Activated T-helper 1 cell treated with anti-CD3 and anti-CD28 coated beads, Interleukin-12 subunit alpha, Interleukin-12 subunit beta, Interleukin-2, Interleukin-4 antibody, amounts not matched to agents 30 ng/mL and 10 ng/mL and 1 ng/mL, durations not matched to agents 14 hours and 24 hours and 36 hours (primary cell): ENCODE measurements around the gene NPSR1. TPM values are rescaled to one million over a fixed set of nuclear protein-coding genes. Genes with fewer than 3 reads are reported as not detected.
"Not testable (repeated sequence)": the region's sequence is repeated elsewhere in the genome, so short reads cannot be mapped to it uniquely, and the experiment has no call there.

Experiments used
- DNase-seq: peaks from one replicate; pipeline ENCODE4 v3.0.0; 2021; ENCODE audit warnings: low spot score
- H3K27ac Mint-ChIP-seq: one replicate; pipeline ENCODE4 v1.8.0; 2021; ENCODE audit warnings: mild to moderate bottlenecking, mixed read lengths
- H3K27me3 Mint-ChIP-seq: one replicate; pipeline ENCODE4 v1.8.0; 2022; ENCODE audit warnings: mild to moderate bottlenecking, moderate library complexity, mixed read lengths; ENCODE audit not compliant: insufficient read depth
- H3K36me3 Mint-ChIP-seq: one replicate; pipeline ENCODE4 v1.8.0; 2021; ENCODE audit warnings: low read depth, mixed read lengths
- H3K4me1 Mint-ChIP-seq: one replicate; pipeline ENCODE4 v1.8.0; 2021; ENCODE audit warnings: low read depth, mixed read lengths
- H3K4me3 Mint-ChIP-seq: one replicate; pipeline ENCODE4 v1.8.0; 2021; ENCODE audit warnings: mild to moderate bottlenecking, moderate library complexity, mixed read lengths
- H3K9me3 Mint-ChIP-seq: one replicate; pipeline ENCODE4 v1.8.0; 2021; ENCODE audit warnings: mixed read lengths
- intact Hi-C: fragments of 100-400 bp; cut with micrococcal nuclease; formaldehyde crosslinking; loops from one replicate; pipeline ENCODE4 v1.15.1; 2024
- total RNA-seq: library from RNA; stranded (reverse); gene quantifications from 2 replicates; pipeline ENCODE4 v1.2.3, GENCODE V29; 2022

NPSR1 gene
- not detected in 2 replicates for total RNA-seq

DNA sequence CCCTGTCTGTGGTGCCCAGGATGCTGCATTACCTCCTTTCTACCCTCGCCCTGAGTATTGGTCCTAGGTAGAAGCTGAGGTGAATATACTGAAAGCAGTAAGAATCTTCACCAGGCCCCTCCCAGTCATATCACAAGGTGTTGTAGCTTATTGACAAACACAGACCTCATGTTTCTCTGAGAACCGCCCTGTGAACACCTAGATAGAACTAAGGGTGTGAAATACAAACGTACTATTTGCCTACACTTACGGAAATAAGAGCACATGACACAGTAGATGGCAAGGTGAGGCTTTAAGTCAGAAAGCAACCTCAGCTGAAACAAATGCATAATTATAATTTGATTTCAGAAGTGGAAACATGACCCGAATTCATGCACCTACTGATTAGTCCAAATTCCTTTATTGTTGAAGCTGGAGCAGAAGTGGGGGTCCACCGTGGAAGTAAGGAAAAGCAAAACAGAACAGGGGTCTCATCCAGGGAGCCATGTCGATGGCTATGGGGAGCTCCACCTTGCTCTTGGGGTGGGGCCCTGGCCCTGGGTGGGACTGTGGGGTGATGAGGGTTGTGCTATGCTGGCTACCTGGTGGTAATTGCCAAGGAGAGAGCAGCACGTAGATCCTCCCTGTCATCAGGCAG, at the start of gene NPSR1:
NPSR1 (plus strand) TSS at position 587 of the 637 bp plus-strand sequence. CDS start 195 bp downstream, outside the sequence.
- no peak for DNase-seq

DNA sequence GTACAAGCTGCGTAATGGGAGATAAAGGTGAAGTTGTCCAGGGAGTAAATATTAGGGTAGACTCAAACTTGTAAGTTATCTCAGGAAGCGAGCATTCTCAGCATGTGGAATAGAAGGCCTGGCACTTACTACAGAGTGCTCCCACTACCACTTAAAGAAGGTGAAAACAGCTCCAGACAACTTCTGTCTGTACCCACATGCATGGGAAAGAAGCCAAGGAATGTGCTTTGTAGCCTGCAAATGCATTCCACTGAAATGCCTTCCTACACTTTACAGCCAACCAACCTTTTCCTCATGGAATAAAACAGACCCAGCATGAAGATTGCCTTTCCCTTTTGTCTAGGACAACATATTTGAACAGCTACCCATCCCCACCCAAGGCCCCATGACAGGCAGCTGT, 45.4 kb upstream of the NPSR1 start:
- H3K27ac Mint-ChIP-seq = no peak overlapping the region
- H3K27me3 Mint-ChIP-seq = no peaks in the 10 kb centered on the region
- intact Hi-C loops = no loop called here
- no peak overlapping the region for H3K4me3 Mint-ChIP-seq
- DNase-seq = no peak
- H3K4me1 Mint-ChIP-seq = no peaks in the 10 kb centered on the region
- H3K36me3 Mint-ChIP-seq = no peaks in the 10 kb centered on the region
- H3K9me3 Mint-ChIP-seq = no peaks in the 10 kb centered on the region

More for the DNA sequence above, at the start of gene NPSR1:
- Mint-ChIP-seq H3K36me3 (no peaks in the 10 kb centered on the region), H3K4me3 (no peak within 1 kb of the TSS), H3K4me1 (no peaks in the 10 kb centered on the region), H3K27me3 (no peaks in the 10 kb centered on the region), H3K27ac (no peak within 1 kb of the TSS), H3K9me3 (no peaks in the 10 kb centered on the region)
- intact Hi-C loops = no loop called here

GRCh38 chr7:34620425-34620824, 37.6 kb upstream of the NPSR1 start:
- intact Hi-C loops = no loop called here
- Mint-ChIP-seq H3K4me1 (no peaks in the 10 kb centered on the region), H3K4me3 (no peak overlapping the region), H3K9me3 (no peaks in the 10 kb centered on the region), H3K27ac (no peak overlapping the region), H3K27me3 (no peaks in the 10 kb centered on the region), H3K36me3 (no peaks in the 10 kb centered on the region)
- DNase-seq = no peak

- no peak for DNase-seq
- no peaks in the 10 kb centered on the region for H3K27me3 Mint-ChIP-seq
- H3K4me1 Mint-ChIP-seq = no peaks in the 10 kb centered on the region
- intact Hi-C loops = no loop called here
- no peak overlapping the region for H3K4me3 Mint-ChIP-seq
- no peaks in the 10 kb centered on the region for H3K9me3 Mint-ChIP-seq
- no peaks in the 10 kb centered on the region for H3K36me3 Mint-ChIP-seq
- no peak overlapping the region for H3K27ac Mint-ChIP-seq
Observed at GRCh38 chr7:34622182-34622581, 35.8 kb upstream of the NPSR1 start.

GRCh38 chr7:34622771-34623250, 35.2 kb upstream of the NPSR1 start:
- Mint-ChIP-seq H3K27ac (no peak overlapping the region), H3K4me3 (no peak overlapping the region), H3K27me3 (no peaks in the 10 kb centered on the region), H3K9me3 (no peaks in the 10 kb centered on the region), H3K4me1 (no peaks in the 10 kb centered on the region), H3K36me3 (no peaks in the 10 kb centered on the region)
- intact Hi-C loops = no loop called here
- DNase-seq = no peak

GRCh38 chr7:34628618-34629017, 29.4 kb upstream of the NPSR1 start:
- H3K27me3 Mint-ChIP-seq, H3K9me3 Mint-ChIP-seq, H3K27ac Mint-ChIP-seq, H3K36me3 Mint-ChIP-seq, H3K4me3 Mint-ChIP-seq, intact Hi-C loops, H3K4me1 Mint-ChIP-seq, DNase-seq: not testable (repeated sequence)

DNA sequence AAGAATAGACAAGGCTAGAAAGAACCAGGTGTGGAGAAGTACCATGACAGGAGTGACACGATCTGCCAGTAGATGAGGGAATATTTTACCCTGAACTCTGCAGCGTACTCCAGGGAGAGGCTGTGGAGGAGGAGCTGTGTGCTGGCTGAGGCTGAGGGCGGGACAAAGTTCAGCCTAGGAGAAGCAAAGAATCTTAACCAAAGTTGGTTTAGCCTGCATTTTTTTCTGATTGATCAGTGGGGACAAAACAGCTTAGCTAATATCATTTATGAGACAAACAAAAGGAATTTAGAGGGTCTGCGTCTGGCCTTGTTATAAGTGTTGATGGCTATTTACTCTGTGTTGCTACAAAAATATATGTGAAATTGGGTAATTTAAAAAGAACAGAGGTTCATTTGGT, 5.2 kb upstream of the NPSR1 start:
- no peak for DNase-seq
- H3K4me1 Mint-ChIP-seq = no peaks in the 10 kb centered on the region
- no peak overlapping the region for H3K4me3 Mint-ChIP-seq
- H3K27me3 Mint-ChIP-seq = no peaks in the 10 kb centered on the region
- H3K9me3 Mint-ChIP-seq = no peaks in the 10 kb centered on the region
- no peak overlapping the region for H3K27ac Mint-ChIP-seq
- intact Hi-C loops = no loop called here
- no peaks in the 10 kb centered on the region for H3K36me3 Mint-ChIP-seq

GRCh38 chr7:34653787-34654186, 4.2 kb upstream of the NPSR1 start:
- Mint-ChIP-seq H3K4me3 (no peak overlapping the region), H3K4me1 (no peaks in the 10 kb centered on the region), H3K27ac (no peak overlapping the region), H3K36me3 (no peaks in the 10 kb centered on the region), H3K9me3 (no peaks in the 10 kb centered on the region), H3K27me3 (no peaks in the 10 kb centered on the region)
- intact Hi-C loops = no loop called here
- no peak for DNase-seq

DNA sequence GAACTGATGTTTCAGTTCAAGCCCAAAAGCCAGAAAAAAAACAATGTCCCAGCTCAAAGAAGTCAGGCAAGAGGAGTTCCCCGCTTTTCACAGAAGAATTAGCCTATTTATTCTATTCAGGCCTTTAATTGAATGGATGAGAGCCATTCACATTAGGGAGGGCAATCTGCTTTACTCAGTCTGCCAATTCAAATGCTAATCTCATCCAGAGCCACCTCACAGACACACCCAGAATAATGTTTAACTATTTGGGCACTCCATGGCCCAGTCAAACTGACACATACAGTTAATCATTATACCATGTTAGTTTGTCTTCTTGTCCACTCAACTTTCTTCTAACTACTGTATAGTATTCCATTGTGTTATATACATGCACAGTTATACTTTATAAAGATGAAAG, 2.6 kb upstream of the NPSR1 start:
- Mint-ChIP-seq H3K36me3 (no peaks in the 10 kb centered on the region), H3K27me3 (no peaks in the 10 kb centered on the region), H3K4me1 (no peaks in the 10 kb centered on the region), H3K27ac (no peak overlapping the region), H3K4me3 (no peak overlapping the region), H3K9me3 (no peaks in the 10 kb centered on the region)
- DNase-seq = no peak
- intact Hi-C loops = no loop called here

DNA sequence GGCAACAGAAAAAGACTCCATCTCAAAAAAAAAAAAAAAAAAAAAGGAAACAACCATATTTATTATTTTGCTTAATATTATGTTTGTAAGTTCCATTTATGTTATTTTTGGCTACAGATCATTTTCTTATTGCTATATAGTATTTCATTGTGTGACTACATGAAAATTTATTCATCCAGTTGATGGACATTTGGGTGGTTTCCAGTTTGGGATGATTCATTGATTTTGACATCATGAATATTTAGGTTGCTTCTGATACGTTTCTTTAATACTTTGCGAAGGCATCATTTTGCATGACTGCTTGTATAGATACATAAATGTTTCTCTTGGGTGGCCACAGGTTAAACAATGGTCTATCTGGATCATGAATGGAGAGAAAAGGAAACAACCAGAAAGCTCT, 2.0 kb upstream of the NPSR1 start:
- no peaks in the 10 kb centered on the region for H3K4me1 Mint-ChIP-seq
- H3K9me3 Mint-ChIP-seq = no peaks in the 10 kb centered on the region
- DNase-seq = no peak
- no peak overlapping the region for H3K4me3 Mint-ChIP-seq
- H3K36me3 Mint-ChIP-seq = no peaks in the 10 kb centered on the region
- intact Hi-C loops = no loop called here
- H3K27ac Mint-ChIP-seq = no peak overlapping the region
- H3K27me3 Mint-ChIP-seq = no peaks in the 10 kb centered on the region

DNA sequence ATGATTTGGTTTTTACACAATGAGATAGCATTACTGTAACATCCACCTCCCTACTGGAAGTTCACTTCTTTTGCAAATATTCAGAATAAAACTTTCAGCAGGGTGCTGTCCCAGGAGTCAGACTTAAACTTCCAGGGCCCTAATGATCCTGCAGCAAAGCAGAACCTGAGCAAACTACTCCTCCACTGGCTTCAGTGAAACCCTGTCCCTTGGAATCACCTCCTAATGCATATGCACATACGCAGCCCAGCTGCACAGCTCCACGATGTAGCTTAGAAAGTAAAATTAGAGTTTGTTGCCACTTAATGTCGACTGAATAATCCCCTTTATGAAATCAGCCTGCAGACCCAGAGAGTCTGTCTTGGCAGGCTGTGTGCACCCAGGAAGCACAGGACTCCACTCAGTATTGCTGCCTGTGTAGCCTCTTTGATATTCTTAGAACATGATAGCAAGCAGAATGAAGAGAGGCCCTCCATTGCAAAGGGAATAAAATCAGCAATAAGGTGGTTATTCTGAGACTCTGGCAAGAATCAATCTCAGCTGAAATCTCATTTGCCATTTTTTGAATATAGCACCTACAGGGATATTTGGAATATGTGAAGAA, 1.6 kb downstream of the NPSR1 start:
- Mint-ChIP-seq H3K36me3 (no peaks in the 10 kb centered on the region), H3K4me1 (no peaks in the 10 kb centered on the region), H3K4me3 (no peak overlapping the region), H3K27me3 (no peaks in the 10 kb centered on the region), H3K9me3 (no peaks in the 10 kb centered on the region), H3K27ac (no peak overlapping the region)
- intact Hi-C loops = no loop called here
- DNase-seq = no peak

GRCh38 chr7:34662058-34662708, 4.2 kb downstream of the NPSR1 start:
- Mint-ChIP-seq H3K9me3 (no peaks in the 10 kb centered on the region), H3K4me3 (no peak overlapping the region), H3K27me3 (no peaks in the 10 kb centered on the region), H3K27ac (no peak overlapping the region), H3K4me1 (no peaks in the 10 kb centered on the region), H3K36me3 (no peaks in the 10 kb centered on the region)
- no peak for DNase-seq
- intact Hi-C loops = no loop called here

- Mint-ChIP-seq H3K36me3 (no peaks in the 10 kb centered on the region), H3K27me3 (no peaks in the 10 kb centered on the region), H3K27ac (no peak overlapping the region), H3K9me3 (no peaks in the 10 kb centered on the region), H3K4me3 (no peak overlapping the region), H3K4me1 (no peaks in the 10 kb centered on the region)
- intact Hi-C loops = no loop called here
- DNase-seq = no peak
Observed at GRCh38 chr7:34664755-34665154, 6.7 kb downstream of the NPSR1 start.
